Hematopoietic multipotent progenitor cell treated with erythropoietin and hydrocortisone succinate and interleukin-3 and kit ligand, for 8 days (in vitro differentiated cells): Measurements from ENCODE around the gene DMTF1.
"Not testable (repeated sequence)": the region's sequence is repeated elsewhere in the genome, so short reads cannot be mapped to it uniquely, and the experiment has no call there.

Source experiments
- DNase-seq: peaks from one replicate; pipeline ENCODE4 v3.0.0-alpha.2; 2015

The DMTF1 gene

GRCh38 chr7:87202208-87202607, 50.0 kb downstream of the DMTF1 start:
- DNase-seq: no peak

- no peak for DNase-seq
Measured at GRCh38 chr7:87202705-87203104, 50.5 kb downstream of the DMTF1 start.

- DNase-seq: not testable (repeated sequence)
Measured at GRCh38 chr7:87203929-87204328, 51.7 kb downstream of the DMTF1 start.

GRCh38 chr7:87204933-87205332, 52.7 kb downstream of the DMTF1 start:
- no peak for DNase-seq

- DNase-seq: not testable (repeated sequence)
Measured at GRCh38 chr7:87205701-87206100, 53.4 kb downstream of the DMTF1 start.

GRCh38 chr7:87206361-87206760, 54.1 kb downstream of the DMTF1 start:
- no peak for DNase-seq

- DNase-seq: no peak
Measured at GRCh38 chr7:87209295-87209924, 57.2 kb downstream of the DMTF1 start.

GRCh38 chr7:87210506-87210905, 58.3 kb downstream of the DMTF1 start:
- DNase-seq: no peak

- no peak for DNase-seq
Measured at GRCh38 chr7:87212498-87212897, 60.2 kb downstream of the DMTF1 start.

- DNase-seq: no peak
Measured at GRCh38 chr7:87213252-87213651, 61.0 kb downstream of the DMTF1 start.

- DNase-seq: no peak
Measured at GRCh38 chr7:87213811-87214210, 61.6 kb downstream of the DMTF1 start.

- no peak for DNase-seq
Measured at GRCh38 chr7:87215046-87215445, 62.8 kb downstream of the DMTF1 start.

- no peak for DNase-seq
Measured at GRCh38 chr7:87216701-87217508, 64.7 kb downstream of the DMTF1 start.

GRCh38 chr7:87217983-87218653, 65.9 kb downstream of the DMTF1 start:
- DNase-seq: no peak

- DNase-seq: peak; percentile 14
Measured at GRCh38 chr7:87218796-87219544, 66.7 kb downstream of the DMTF1 start.

- peak; percentile 39 for DNase-seq
Measured at GRCh38 chr7:87219545-87220025, 67.3 kb downstream of the DMTF1 start, which contains the start of gene TMEM243. TMEM243 (minus strand) TSS chr7:87219732; CDS start chr7:87219503, 229 bp downstream.

- peak; percentile 52 for DNase-seq
Measured at GRCh38 chr7:87220026-87220733, 67.9 kb downstream of the DMTF1 start.

GRCh38 chr7:87220734-87221215, 68.5 kb downstream of the DMTF1 start:
- DNase-seq: no peak

- no peak for DNase-seq
Measured at GRCh38 chr7:87223666-87224065, 71.4 kb downstream of the DMTF1 start.

- DNase-seq: no peak
Measured at GRCh38 chr7:87225696-87226095, 73.4 kb downstream of the DMTF1 start.

GRCh38 chr7:87226495-87226894, 74.2 kb downstream of the DMTF1 start:
- DNase-seq: no peak

GRCh38 chr7:87231258-87231657, 79.0 kb downstream of the DMTF1 start:
- DNase-seq: no peak
